Measurements from ENCODE around the gene RAVER1.

- TF ChIP-seq CTCF (IDR thresholded peaks at IDR 0.05 in 2 of 3, conservative IDR thresholded peaks at IDR 0.05 in 1 of 3; ENCODE audit: control insufficient read depth in 2 of 3, extremely low read depth in 1 of 3, insufficient read depth in 1 of 3, low read depth in 3 of 3, low read length in 3 of 3) (no peak), SIN3A (IDR thresholded peaks at IDR 0.05; ENCODE audit: low read depth, low read length) (no peak), BCL11A (IDR thresholded peaks at IDR 0.05; ENCODE audit: low read depth, low read length) (no peak), CEBPZ (IDR thresholded peaks at IDR 0.05; ENCODE audit: low read depth, low read length) (no peak), TBL1XR1 (IDR thresholded peaks at IDR 0.05; ENCODE audit: low read depth, low read length) (no peak)
Measured at GRCh38 chr19:10274589-10274988, 58.7 kb downstream of the RAVER1 start.

Measured in GM12878 (cell line).